GDM1 (cell line): Measurements from ENCODE around the gene CCRL2.
"Not testable (repeated sequence)": the region's sequence is repeated elsewhere in the genome, so short reads cannot be mapped to it uniquely, and the experiment has no call there.

Source experiments
- DNase-seq: peaks from one replicate; lab custom pipeline; 2025; lab: John Stamatoyannopoulos, UW

Gene CCRL2

GRCh38 chr3:46405301-46406019 is 1.6 kb upstream of the CCRL2 start:
- DNase-seq: no peak

DNA sequence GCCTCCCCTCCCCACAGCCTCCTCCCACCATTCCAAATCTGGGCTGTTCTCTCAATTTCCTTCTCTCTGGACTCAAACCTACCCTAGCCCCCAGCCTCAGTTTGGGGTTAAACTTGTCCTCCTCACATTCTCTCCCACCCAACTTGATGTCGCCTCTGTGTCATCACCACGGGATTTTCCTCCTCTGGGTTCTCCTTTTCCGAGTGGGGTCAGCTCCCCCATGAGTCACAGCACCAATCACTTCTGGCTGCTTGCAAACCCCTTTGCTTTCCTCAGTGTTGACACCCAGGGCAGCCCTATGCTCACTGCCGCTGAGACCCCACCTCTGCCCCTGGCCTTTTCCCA is 644 bp upstream of the CCRL2 start:
- DNase-seq: no peak

DNA sequence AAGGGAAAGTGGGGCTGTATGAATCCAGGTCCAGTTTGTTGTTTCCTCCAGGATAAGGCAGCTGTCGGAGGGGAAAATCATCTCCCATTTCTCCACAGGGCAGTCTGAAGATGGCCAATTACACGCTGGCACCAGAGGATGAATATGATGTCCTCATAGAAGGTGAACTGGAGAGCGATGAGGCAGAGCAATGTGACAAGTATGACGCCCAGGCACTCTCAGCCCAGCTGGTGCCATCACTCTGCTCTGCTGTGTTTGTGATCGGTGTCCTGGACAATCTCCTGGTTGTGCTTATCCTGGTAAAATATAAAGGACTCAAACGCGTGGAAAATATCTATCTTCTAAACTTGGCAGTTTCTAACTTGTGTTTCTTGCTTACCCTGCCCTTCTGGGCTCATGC is 911 bp downstream of the CCRL2 start:
- DNase-seq: no peak

GRCh38 chr3:46408853-46409252 is 1.8 kb downstream of the CCRL2 start:
- DNase-seq: no peak

DNA sequence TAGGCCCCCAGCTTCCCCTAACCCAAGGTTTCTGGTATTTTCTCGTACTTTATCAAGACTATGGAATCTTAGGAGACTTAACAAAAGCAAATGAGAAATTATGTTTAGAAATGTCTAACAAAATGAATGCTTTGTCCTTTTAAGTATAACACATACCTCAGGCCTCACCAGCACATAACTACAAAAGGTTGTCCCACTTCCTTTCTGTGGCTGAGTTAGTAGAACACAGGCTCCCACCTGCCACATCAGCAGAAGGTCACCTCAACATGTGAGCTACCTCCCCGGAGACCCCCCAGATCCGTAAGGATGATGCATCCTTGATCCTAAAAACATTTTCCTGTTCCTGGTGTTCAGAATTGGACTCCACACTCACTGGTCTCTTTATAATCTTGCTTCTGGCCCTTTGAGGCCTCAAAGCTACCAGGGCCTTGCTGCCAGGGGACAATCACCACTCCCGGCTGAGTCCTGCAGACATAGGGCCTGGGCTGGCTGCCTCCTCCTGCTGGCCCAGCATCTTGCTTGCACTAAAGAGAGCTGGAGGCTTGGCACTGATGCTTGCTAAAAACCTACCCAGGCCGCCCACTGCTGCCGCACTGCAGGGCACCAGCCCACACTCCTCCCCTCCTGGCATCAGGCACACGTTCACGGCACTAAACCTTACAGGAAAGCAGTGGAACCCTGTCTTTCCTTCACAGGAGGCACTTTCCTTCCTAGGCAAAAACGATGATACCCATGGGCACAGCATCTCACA is 2.9 kb downstream of the CCRL2 start:
- no peak for DNase-seq

- no peak for DNase-seq
Observed at GRCh38 chr3:46410669-46411068, 3.6 kb downstream of the CCRL2 start.

DNA sequence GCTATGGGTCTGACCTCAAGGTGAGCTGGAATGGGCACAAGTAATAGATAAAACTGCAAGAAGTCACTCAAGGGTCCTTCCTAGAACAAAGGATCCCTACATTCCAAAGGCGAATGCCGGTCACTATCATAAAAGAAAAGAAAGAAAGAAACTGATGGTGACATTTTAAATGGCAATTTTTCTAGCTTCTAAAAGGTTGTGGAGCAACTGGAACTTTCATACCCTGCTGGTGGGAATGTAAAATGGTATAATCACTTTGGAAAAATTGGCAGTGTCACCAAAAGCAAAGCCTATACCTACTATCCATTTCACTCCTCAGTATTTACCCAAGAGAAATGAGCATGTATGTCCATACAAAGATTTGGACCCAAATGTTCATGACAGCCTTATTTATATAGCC is 4.2 kb downstream of the CCRL2 start:
- no peak for DNase-seq

GRCh38 chr3:46412786-46413298 is 5.8 kb downstream of the CCRL2 start:
- no peak for DNase-seq

GRCh38 chr3:46413951-46414350 is 6.9 kb downstream of the CCRL2 start:
- peak; percentile 24 for DNase-seq

GRCh38 chr3:46414739-46415138 is 7.7 kb downstream of the CCRL2 start:
- no peak for DNase-seq

GRCh38 chr3:46416125-46416810 is 9.2 kb downstream of the CCRL2 start:
- DNase-seq: no peak

DNA sequence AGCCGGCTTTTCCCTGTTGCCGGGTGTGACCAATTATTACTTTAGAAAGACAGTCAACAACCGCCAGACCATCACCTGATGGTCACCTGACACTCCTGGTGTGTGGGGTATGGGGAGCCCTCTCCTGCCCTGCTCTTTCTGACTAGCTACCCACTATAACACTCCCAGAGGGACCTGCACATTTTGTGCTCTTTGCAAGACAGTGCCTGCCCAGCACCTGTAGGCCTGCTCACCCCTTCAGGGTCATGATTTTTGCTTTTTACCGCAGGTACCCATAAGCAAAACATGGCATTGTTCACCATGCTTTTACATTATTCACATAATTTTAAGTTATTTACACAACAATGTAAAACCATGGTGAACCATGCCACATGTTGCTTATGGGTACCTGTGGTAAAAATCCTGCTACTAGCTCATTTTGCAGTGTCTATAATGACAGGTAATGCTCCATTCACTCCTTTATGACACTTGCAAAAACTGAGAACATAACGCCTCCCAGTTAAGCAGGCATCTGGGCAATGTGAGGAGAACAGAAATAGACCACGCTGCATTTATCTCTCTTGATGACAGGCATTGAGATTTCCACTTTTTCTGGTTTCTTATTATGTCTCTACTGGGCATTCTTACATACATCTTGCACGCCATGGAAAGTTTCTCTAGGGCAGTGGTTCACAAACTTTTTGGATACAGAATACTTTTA is 9.9 kb downstream of the CCRL2 start:
- no peak for DNase-seq

- no peak for DNase-seq
Observed at GRCh38 chr3:46417841-46418611, 11.0 kb downstream of the CCRL2 start.

DNA sequence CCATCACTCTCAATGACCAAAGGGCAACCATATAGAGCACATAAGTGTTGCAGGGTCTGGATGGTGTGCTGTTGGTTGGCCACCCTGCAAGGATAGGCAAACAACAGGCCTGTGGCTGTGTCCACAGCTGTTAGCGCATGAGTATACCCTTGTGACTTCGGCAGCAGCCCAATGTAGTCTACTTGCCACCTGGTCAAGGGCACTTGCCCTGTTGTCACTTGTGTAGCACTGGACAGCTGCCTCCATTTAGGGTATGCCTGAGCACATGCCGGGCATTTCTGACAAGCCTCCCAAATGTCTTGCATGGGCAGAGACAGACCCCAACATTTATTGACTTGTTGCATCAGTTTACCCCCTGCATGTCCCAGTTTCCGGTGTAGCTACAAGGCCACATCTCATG is 12.8 kb downstream of the CCRL2 start:
- no peak for DNase-seq

- no peak for DNase-seq
Observed at GRCh38 chr3:46420931-46421330, 13.9 kb downstream of the CCRL2 start.

DNA sequence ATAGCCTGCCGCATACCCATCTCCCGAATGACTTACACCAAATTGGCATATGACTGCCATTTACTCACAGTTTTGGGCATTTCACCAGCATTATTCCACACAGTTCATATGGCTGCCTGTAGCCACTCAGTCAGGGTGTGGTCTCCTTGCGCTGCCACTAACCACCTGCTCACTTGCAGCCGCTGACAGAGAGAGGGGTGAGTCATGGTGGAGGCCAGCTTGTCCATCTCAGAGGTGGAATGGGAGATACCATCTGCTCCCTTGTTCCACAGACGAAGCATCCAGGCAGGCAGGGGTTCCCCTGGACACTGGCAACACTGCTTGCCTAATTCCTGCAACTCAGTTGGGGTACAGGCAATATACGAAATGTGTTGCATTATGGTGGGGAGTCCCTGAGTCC is 15.6 kb downstream of the CCRL2 start:
- no peak for DNase-seq

- no peak for DNase-seq
Observed at GRCh38 chr3:46423588-46423987, 16.5 kb downstream of the CCRL2 start.

DNA sequence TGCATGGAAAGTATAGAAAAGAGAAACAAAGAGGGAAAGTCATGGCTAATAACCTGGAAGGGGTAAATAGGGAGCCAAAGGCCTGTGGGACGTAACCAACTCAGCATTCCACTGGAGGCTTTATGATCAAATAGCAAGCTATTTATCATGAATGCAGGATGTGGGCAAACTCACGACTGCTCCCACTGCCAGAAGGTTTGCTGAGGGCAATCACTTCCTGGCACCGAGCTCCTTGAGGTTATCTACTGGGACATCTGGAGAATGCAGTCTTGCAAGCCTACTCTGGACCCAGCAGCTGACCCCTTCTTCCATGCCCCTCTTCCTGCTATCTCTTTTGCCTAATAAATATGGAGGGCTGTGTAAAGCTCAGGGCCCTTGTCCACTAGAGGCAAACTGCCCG is 19.4 kb downstream of the CCRL2 start:
- DNase-seq: peak; percentile 65

DNA sequence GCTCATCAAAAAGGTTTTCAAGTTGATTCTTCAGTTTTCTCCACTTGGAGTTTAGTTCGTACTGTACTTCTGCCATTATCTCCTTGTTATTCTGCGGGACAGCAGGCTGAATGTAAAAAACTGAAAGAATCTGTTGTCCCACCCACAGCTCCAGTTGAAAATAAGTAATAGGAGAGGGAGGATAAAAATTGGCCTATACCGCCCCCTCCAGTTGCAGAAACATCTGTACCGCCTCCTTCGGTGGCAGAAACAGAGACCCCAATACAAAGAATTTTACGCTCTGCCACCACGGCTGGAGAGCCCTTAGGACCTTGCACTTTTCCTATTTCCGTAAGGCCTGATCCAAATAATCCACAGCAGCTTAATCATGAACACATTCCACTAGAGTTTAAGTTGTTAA is 20.3 kb downstream of the CCRL2 start:
- not testable (repeated sequence) for DNase-seq

- DNase-seq: peak; percentile 38
Observed at GRCh38 chr3:46427916-46428833, 21.1 kb downstream of the CCRL2 start.
